Pulmonary artery endothelial cell (primary cell): Measurements from ENCODE around the gene M6PR. TPM values are rescaled to one million over a fixed set of nuclear protein-coding genes. Genes with fewer than 3 reads are reported as not detected.
"Not testable (repeated sequence)": the region's sequence is repeated elsewhere in the genome, so short reads cannot be mapped to it uniquely, and the experiment has no call there.

Experiments
- DNase-seq: peaks from one replicate; pipeline ENCODE4 v3.0.0-alpha.2; 2011; ENCODE audit warnings: low read depth, low spot score
- total RNA-seq: library from RNA; depleted of rRNA; stranded (reverse); fragments of >200 nt; gene quantifications from 2 replicates; pipeline ENCODE4 v1.2.3, GENCODE V29; 2014

Gene M6PR
- total RNA-seq, 1 donor from 2014 or later: 189 TPM

DNA sequence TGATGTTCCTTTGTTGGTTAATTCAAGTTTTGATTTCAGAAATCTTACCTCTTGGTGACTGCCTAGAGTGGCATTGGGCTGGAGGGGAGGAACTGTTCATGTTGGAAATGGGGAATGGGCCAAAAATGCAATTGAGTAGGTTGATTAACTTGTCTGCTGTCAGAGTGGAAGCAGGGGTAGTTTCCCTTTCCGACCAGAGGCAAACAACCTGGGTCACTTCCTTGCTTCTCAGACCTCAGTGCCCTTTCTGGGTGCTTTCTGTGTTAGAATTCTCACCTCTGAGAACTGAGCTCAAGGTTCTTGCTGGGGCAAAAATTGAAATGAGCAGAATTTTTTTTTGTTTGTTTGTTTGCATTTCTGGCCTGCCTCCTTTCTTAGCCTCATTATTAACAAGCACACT is 2.3 kb upstream of the M6PR start:
- no peak for DNase-seq

DNA sequence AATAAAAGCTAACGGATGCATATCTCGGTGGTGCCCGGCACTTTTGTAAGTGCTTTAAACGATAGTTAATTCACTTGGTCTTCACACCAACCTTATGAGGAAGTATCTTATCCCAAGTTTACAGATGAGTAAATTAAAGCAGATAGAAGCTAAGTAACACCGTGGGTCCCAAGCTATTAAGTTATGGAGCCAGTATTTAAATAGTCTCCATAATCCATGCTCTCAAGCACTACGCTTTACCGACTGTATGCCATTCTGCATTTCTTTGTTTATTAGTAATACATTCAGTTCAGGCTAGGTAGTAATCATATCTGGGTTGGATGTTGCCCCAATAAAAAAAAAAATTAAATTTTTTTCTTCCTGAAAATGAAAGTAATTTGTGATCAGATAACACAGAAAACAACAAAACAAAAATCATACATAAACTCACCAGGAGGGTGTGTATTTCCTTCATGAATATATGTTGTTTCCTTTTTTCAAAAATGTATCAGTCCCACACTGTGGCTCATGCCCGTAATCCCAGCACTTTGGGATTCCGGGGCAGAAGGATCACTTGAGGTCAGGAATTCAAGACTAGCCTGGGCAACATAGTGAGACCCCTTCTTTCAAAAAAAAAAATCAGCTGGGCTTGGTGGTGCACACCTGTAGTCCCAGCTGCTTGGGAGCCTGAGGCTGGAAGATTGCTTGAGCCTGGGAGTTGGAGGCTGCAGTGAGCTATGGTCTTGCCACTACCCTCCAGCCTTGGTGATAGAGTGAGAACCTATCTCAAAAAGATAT is 1.4 kb upstream of the M6PR start:
- DNase-seq: no peak

DNA sequence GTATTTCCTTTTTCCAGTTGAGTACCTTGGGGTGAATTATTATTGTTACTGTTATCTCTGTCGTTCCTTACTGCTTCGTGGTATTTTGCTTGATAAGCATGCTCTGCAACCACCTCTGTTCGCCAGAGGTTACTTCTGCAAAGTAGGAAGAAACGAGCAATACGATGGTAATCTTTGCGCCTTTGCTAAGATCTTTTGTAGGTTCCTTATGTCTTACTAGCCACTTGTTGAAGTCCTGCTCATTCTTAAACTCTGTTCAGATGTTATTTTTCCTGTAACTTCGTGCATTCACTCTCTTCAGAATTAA is 729 bp upstream of the M6PR start:
- DNase-seq: no peak

- DNase-seq: no peak
Measured at GRCh38 chr12:8948701-8949341, 624 bp downstream of the M6PR start.

DNA sequence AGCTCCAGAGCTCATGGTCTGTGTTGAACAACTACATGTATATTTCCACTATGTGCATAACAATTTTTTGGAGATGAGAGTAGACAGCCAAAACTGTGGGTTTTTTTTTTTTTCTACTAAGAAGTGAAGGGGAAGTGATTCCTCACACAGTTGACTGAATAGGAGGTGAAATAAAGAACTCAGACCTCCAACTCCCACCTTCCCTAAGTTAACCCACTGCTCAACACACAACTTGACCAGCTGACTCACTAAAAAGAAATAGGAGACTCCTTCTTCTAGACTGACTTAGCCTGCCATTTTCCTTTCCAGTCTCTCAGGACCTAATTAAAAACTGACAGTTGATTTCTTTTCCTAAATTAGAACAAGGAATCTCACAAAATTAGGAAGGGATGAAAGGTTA is 1.7 kb downstream of the M6PR start:
- no peak for DNase-seq

GRCh38 chr12:8946733-8947132 is 2.7 kb downstream of the M6PR start:
- DNase-seq: no peak

GRCh38 chr12:8943565-8944186 is 5.8 kb downstream of the M6PR start:
- no peak for DNase-seq

DNA sequence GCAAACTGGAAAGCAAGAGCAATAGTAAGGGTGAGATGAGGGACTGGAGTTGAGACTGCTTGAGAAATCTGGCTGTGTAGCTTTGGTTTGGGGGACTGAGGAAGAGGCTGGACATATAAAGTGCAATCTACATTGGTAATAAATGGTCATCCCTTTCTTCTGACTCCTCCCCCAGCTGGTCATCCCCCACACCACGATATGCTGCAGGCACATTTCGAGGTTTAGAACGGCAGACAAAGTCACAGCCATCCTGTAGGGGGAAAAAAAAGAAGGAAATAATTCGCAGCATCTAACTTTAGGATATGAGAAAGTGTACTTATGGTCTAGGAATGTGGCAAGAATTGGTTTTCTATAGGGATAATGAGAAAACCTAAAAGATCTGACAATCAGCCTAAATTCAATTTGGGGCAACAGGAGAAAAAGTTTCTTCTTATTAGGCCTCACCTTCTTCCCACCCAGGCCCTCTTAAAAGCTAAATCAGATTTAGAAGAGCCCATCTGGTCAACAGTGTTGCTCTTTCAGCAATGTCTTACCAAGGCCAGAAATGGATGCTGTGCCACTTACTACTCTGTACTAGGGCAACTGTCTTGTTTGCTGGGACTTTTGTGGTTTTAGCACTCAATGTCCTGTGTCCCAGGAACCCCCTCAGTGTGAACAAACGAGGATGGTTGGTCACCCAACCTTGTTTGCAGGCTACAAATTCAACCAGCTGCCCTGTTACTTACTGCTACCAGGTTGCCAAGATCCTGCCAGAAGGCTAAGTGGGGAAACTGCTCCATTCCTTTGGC is 7.6 kb downstream of the M6PR start:
- no peak for DNase-seq

- DNase-seq: not testable (repeated sequence)
Measured at GRCh38 chr12:8937842-8938442, 11.5 kb downstream of the M6PR start.

GRCh38 chr12:8936735-8937134 is 12.7 kb downstream of the M6PR start:
- no peak for DNase-seq

- not testable (repeated sequence) for DNase-seq
Measured at GRCh38 chr12:8934080-8934479, 15.4 kb downstream of the M6PR start.

DNA sequence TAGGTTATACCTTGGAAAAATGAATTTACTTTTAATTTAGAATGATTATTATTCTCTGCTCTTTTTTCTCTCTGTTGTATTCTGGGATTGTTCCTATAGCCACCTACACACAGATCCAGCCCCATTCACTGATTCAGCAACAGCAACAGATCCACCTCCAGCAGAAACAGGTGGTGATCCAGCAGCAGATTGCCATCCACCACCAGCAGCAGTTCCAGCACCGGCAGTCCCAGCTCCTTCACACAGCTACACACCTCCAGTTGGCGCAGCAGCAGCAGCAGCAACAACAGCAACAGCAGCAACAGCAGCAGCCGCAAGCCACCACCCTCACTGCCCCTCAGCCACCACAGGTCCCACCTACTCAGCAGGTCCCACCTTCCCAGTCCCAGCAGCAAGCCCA is 17.0 kb downstream of the M6PR start:
- not testable (repeated sequence) for DNase-seq

DNA sequence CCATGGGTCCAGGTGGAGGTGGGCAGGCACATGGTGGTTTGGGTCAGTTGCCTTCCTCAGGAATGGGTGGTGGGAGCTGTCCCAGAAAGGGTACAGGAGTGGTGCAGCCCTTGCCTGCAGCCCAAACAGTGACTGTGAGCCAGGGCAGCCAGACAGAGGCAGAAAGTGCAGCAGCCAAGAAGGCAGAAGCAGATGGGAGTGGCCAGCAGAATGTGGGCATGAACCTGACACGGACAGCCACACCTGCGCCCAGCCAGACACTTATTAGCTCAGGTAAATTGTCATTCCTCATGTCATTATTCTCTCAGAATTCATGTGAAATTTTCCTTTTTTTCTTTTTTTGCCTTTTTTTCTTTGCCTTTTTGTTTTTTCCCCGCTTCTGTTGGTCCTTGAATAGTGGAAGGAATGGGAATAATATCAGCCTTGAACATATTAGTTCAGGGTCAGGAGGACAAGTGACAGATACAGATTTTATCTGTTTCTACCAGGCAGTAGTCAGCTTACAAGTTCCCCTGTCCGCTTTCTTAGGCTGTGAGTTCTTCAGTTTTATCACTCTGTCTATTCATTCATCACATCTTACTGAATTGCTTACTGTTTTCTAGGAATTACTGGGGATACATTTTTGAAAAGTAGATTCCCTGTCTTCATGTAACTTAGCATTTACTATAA is 18.7 kb downstream of the M6PR start:
- DNase-seq: not testable (repeated sequence)

DNA sequence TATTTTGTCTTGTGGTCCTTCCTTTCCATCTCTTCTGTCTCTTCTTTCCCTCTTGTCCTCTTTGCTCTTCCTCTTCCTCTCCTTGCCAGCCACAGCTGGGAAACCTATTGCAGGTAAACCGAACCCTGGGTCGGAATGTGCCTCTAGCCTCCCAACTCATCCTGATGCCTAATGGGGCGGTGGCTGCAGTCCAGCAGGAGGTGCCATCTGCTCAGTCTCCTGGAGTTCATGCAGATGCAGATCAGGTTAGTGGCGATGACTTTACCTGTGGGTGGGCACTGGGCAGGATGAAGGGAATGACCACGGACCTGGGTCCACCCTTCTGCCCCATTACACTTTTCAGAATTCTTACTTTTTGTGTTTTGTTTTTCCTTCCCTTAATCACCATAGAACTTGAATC is 26.9 kb downstream of the M6PR start:
- DNase-seq: no peak

DNA sequence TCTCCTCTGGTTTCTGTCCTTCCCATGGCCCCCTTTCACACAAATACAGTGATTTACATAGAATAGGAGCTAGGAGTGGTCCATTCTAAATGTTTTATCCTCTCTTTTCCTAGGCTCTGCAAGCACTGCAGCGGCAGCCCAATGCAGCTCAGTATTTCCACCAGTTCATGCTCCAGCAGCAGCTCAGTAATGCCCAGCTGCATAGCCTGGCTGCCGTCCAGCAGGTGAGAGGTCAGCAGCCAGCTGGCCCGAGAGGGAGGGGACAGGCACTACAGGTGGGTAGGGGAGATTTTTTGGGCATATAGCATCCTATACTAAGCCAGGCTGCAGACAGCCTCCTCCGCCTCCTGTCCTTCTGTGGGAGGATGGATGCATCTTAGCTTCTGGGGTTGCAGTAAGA is 29.8 kb downstream of the M6PR start:
- DNase-seq: not testable (repeated sequence)

DNA sequence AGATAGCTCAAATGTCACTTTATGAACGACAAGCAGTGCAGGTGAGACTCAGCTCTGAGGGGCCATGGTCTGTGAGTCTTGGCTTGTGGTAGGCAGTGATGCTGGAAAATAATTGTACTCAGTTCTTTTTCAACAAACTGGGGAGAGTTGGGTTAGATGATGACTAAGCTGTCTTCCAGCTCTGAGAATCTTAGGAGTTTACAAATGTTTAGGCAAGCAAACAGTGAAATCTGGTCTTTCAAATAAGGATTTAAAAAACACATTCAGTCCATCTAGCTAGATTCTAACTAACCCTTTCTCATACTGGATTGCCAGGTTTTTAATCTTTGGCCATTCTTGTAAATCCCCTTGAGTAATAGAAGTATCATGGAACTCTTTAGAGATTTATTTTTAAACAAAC is 31.7 kb downstream of the M6PR start:
- DNase-seq: no peak

DNA sequence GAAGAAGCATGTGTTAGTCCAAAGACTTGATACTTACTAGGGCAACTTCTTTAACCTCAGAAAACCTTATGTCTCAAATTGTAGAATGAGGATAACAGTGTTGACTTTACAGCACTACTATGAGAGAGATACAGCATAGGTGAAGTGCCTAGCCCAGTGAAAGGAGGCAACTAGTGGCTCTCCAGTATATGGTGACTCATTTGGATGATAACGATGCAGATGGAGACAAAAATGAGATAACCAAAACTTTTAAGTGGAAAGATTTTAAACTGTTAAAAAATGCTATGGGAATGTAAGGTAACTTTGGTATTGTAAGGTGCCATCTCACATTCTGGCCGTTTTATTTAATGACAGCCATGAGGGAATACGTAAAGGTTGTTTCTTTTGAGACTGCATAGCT is 32.4 kb downstream of the M6PR start:
- no peak for DNase-seq

DNA sequence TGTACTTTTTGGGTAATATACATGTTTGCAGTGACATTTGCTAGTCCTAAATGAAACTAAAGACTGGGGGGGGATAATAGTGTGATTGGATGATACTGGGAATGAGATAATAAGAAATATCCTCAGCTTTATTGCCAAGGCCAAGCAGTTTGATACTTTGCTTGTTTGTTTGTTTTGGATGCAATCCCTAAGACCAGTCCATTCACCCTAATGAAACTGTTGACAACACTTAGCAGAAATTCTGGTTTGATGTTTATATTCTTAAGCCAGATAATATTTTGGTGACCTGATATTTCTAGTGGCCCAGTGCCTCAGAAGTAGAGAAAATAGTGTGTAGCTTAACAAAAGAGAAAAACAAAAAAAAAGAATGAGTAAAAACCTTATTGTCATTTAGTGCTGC is 33.3 kb downstream of the M6PR start:
- DNase-seq: no peak

- DNase-seq: peak; percentile 7
Measured at GRCh38 chr12:8914716-8915526, 34.5 kb downstream of the M6PR start.

DNA sequence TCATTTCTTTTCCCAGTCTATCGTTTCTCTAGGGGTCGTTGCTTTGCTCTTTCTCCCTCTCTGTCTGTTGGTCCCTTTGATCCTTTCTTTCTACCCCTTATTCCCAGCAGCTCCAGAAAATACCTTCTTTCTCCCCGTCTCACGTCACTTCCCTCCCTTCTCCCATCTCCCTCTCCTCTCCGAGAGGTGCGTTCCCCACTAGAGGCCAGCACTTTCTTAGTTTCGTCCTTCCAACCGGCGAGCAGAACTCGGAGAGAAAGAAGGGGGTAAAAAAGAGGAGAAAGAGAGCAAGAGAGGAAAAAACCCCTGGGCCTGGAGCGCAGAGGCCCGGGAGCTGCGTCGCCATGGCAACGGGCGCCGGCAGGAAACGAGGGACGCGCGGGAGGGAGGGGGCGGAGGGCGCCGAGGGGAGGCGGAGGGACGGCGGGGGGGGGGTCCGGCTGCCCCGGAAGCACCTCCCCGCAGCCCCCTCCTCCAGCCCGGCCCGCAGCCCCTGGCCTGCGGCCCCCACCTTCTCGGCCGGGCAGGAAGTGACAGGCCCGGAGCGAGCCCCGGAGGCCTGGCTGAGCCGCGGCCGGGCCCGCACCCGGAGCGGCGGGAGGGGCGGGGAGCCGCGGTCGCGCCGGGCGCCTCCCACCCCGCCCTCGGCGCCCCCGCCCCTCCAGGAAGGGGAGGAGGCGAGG is 35.3 kb downstream of the M6PR start, which contains the start of gene PHC1:
TSS of gene PHC1 (plus strand) at position 477 of the 683 bp plus-strand sequence. CDS start 3,169 bp downstream, outside the sequence.
- peak; percentile 11 for DNase-seq
